GM19351 (cell line): ENCODE results near the gene CGRRF1.

Experiments used
- ATAC-seq: cut with Tn5 transposase; IDR thresholded peaks from one replicate; pipeline ENCODE4 v1.9.1; 2021; ENCODE audit warnings: mild to moderate bottlenecking, moderate library complexity; ENCODE audit not compliant: unreplicated experiment

Gene CGRRF1, protein sequence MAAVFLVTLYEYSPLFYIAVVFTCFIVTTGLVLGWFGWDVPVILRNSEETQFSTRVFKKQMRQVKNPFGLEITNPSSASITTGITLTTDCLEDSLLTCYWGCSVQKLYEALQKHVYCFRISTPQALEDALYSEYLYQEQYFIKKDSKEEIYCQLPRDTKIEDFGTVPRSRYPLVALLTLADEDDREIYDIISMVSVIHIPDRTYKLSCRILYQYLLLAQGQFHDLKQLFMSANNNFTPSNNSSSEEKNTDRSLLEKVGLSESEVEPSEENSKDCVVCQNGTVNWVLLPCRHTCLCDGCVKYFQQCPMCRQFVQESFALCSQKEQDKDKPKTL

DNA sequence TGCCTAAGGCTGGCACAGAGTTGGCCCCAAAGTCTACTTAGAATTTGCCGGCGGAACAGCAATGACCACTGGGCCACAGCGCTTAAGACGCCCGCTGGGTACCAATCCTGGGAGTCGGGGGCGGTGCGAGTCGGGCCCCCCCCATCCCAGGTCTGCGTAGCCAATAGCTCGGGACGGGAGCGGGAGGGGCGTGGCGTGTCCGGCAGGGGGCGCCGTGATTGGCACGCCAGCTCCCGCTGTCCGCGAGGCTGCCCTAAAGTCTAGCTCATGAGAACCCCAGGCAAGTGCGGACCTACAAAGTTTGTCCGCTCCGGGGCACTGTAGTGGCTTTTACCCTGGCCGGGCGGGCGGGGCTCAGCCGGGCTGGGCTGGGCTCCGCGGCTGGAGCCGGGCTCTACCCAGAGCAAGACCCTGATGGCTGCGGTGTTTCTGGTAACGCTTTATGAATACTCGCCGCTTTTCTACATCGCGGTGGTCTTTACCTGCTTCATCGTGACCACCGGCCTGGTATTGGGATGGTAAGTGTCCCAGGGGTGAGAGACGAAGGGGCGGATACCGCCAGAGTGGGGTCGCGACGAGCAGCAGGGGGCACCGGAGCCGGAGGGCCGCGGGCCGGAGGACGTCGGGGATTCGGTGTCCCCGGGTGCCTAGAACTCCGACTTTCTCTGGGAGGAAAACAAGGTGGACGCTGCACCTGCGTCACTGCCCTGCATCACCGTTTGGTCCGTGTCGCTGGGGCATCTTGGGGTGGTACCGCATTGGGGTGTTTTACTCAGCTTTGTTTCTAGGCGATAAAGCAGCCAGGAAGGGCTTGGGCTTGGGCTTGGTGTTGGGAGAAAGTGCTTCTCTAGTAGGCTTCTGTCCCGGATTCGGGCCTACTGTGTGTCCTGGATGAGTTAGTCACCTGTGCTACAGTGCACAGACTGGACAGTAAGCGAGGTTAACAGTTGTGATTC is at the start of gene CGRRF1:
Gene CGRRF1 (plus strand): TSS at position 361 of the 956 bp plus-strand sequence. CDS start 54 bp downstream, at position 415.
- peak; percentile 95 for ATAC-seq

- no peak for ATAC-seq
Observed at GRCh38 chr14:54462048-54462447, 47.7 kb upstream of the CGRRF1 start.

DNA sequence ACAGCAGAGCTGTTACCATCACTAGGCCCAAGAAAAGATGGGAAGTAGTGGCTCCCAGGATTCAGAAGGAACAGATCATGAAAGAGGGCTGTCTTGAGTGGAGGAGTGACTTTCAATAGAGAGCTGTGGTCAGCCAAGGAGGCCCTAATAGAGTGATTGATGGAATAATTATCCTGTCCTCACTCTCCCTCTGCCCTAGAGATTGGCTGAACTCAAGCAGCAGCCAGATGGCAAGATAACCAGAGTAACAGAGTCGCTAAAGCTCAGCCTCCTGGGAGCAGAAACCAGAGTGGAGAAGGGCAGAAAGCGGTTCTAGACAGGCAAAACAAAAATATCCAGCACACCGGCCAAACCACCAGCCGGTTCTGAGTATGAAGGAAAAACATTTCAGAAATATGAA is 44.1 kb upstream of the CGRRF1 start:
- no peak for ATAC-seq

DNA sequence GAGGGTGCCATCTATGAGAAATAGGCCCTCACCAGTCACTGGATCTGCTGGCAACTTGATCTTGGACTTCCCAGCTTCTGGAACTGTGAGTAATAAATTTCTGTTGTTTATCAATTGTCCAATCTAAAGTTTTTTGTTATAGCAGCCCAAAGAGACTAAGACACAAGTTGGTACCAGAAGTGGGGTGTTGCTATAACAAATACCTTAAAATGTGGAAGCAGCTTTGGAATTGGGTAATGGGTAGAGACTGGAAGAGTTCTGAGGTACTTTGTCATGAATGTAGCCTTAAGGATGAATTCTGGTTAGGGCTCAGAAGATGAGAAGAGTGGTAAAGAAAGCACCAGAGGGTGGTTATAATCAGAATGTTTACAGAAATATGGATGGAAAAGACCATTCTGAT is 42.4 kb upstream of the CGRRF1 start:
- no peak for ATAC-seq

DNA sequence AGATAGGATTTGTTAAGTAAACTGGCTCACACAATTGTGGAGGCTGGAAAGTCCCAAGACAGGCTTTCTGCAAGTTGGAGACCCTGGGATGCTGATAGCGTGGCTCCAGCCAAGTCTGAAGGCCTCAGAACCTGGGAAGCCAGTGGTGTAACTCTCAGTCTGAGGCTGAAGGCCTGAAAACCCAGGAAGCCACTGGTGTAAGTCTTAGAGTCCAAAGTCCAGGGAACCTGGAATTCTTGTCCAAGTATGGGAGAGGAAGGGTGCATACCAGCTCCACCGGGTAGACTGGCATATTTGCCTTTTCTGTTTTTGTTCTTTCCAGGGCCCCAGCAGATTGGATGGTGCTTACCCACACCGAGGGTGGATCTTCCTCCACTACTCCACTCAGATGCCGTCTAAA is 39.0 kb upstream of the CGRRF1 start:
- ATAC-seq = no peak

DNA sequence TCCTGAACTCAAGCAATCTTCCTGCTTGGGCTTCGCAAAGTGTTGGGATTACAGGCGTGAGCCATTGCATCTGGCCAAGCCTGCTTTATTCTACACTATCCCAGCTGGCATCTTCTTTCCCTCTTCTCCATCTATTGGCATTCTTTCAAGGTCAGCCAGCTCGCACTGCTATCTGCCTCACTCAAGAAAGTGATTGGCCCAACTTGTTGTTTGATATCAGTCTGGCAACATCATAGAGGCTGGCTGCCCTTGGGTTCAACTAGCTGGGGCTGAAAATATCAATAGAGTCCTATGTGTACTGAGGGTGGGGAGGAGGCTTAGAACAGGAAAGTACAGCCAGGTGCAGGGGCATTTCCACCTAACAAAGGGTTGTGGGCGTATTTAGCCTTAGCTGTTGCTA is 38.1 kb upstream of the CGRRF1 start:
- ATAC-seq = no peak

- ATAC-seq = no peak
Observed at GRCh38 chr14:54472315-54472714, 37.4 kb upstream of the CGRRF1 start.

DNA sequence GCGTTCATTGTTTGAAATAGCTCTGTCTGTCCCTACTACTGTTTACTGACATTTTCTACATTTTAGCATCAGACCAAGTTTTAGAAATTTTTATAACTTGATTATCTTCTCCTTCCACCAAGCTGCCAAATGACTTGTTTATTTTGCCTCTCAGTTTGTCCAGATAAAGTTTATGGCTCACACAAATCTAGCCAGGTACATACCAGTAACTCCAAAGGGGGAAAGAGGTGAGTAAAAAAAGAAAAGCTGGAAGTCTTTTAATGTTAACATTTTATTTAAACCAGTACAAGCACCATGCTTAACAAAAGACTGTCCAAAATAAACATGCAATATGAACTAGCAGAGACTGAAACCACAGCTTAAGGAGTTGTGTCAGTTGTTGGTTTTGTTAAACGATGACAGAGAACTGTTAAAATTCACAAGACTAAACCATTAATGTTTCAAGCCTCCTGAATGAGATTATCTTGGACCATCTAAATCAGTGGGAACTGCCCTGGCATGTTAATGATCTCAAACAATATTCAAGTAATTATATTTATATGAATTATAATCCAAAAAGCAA is 35.4 kb upstream of the CGRRF1 start:
- ATAC-seq = no peak

- no peak for ATAC-seq
Observed at GRCh38 chr14:54475187-54475899, 34.4 kb upstream of the CGRRF1 start.

DNA sequence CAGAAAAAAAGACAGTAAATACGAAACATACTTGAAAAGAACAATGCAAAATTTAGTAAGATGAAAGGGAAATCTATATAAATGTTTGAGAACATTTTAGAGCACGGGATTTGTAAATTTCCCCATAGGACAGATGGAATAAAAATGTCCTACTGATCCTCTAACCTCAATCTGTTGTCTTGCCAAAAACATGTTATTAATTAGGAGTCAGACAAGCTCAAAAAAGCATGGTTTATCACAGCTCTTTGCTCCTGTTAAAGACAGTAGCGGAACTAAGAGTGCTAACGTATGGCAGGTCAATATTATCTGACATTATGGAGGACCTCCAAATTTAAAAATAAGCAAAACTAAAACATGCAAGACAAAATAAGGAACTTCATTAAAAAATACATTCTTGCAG is 33.8 kb upstream of the CGRRF1 start:
- no peak for ATAC-seq

DNA sequence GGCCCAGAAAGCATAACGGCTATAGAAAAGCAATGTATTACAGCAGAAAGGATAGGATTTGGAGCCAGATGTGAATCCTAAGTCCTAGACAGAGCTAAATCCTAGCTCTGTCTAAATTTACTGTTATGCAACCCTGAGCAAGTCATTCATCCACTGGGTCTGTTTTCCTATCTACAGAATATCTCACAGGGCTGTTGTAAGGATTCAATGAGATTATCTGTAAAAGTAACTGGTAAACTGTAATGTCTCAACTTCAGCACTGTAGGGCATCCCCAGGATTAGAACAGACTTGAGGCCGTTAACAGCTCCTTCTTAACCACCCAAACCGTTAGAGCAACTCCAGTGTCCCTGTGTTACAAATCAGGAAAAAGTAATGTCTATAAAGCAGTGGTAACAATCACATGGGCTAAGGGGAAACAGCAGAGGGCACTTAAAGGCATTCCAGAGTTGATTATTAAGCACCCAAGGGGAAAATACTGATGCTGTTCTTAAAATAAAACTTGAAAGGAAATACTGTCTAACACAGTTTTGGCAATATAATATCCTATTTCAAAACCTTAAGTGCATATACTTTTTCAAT is 31.0 kb upstream of the CGRRF1 start:
- no peak for ATAC-seq

GRCh38 chr14:54480830-54481562 is 28.7 kb upstream of the CGRRF1 start:
- ATAC-seq = no peak

DNA sequence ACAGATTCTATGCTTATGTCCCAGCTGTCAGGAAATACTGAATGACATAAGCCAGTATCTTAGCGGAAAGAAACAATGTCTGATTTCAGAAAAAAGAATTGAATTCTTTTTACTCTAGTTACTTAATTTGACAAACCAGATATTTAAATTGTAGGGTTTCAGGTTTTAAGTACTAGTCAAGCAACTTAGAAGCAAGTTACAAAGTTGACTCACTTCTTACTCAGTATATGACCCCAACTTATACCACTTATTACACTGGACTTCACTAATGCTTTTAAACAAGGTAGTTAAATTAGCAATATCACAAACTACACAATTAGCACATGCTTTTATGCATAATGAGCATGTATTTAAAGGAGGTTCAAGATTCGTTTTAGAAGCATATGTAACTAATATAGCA is 28.0 kb upstream of the CGRRF1 start:
- no peak for ATAC-seq

- peak; percentile 47 for ATAC-seq
Observed at GRCh38 chr14:54483073-54483745, 26.5 kb upstream of the CGRRF1 start.

DNA sequence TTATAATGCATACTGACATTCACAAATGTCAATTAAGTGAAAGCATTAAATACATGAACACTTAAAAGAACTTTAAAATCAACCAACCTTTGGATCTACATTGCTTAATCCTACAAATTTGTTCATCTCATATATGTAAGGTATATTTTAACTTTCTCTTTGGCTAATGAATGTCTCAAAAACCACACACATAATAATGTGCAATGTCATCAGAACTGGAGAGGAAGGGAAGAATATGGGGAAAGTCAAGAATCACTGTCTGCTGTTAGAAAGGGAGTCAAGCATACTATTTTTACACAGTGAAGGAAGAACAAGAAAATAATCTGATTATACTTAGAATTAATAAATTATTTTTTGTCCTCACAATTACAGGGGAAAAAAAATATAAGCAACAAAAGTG is 25.9 kb upstream of the CGRRF1 start:
- no peak for ATAC-seq

DNA sequence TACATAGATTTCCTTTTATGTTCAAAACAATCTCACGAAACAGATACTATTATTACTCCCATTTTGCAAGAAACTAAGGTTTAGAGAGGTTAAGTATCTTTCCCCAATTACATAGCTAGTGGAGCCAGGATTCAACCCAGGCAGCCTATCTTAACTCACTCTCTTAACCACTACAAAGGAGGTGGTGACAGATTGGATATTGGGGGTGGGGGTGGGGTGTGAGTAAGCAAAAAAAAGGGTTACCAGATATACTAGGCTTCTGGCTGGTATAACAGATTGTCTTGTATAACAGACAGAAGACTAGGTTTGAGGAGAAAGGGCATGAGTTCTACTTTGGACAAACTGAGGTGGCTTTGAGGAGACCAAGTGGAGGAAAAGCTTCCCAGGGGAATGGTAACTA is 23.0 kb upstream of the CGRRF1 start:
- no peak for ATAC-seq

DNA sequence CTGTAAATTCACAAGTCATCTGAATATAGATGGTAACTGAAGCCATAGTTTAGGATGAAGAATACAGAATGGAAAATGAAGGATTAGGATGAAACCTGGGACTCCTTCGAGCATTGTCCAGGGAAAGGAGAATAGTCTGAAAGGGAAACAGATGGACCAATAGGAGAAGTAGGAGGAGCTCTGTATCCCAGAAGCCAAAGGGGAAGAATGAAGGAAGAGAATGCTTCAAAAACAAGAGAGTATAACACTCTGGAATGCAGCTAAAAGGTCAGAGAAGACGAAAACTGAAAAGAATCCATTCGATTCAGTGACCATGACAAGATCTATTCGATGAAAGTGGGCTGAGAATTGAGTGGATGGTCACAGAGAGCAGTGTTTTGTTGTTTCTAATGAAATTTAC is 21.9 kb upstream of the CGRRF1 start:
- no peak for ATAC-seq

DNA sequence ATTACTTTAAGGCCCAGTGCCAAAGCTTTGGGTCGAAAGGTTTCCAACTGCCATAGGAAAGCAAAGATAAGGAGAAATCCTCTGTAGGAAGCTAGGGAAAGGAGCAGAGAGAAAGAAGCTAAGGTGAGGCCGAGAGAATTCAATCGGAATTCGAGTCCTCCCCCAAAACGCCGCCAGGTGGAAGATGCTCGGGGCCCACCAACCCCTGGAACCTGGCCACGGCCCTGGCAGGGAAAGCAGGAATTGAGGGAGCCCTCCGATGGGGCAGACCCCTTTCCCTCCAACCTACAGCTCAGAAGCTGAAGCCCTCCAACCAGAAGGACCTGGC is 21.4 kb upstream of the CGRRF1 start:
- no peak for ATAC-seq

DNA sequence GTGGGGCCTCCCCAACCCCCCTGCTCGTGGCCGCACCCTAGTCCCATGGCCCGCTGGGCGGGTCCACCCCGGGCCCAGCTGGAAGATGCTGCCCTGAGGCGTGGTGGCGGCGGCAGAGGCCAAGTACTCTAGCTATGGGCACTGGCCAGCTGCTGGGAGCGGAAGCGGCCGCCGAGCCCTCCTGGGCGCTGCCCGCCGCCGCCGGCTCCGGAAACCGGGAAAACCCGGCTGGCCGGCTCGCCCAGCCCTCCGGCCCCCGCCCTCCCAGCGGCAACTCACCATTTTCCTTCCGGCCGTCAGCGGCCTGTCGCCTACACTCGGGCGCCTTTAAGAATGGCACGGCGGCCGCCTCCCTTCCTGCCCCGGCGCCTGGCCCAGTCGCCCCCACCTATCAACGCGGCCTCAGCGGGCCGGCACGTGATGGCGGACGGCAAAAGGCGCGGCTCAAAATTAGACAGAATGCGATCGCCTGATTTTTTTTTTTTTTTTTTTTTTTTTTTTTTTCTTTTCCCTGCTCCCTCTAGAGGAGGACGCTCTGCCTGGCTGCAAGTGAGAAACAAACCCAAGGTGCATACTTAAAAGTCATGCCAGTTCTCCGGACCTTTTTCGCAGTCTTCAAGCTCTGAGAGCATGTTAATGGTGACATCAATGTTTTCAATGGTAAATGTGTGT is 20.9 kb upstream of the CGRRF1 start, which contains the start of gene GMFB:
Gene GMFB (minus strand): TSS at position 335 of the 672 bp plus-strand sequence. CDS start 53 bp downstream, at position 282.
- peak; percentile 91 for ATAC-seq
